GM23248 (cell line): ENCODE measurements around the gene DHX40.

Source experiments
- EZH2 ChIP-seq: fragments of 200-600 bp; sonication (generic); IDR thresholded peaks from 2 replicates; pipeline ENCODE4 v1.6.1; 2018; ENCODE audit warnings: antibody characterized with exemption, mild to moderate bottlenecking; ENCODE audit not compliant: insufficient read depth, poor library complexity, severe bottlenecking
- EZH2phosphoT487 ChIP-seq: fragments of 200-600 bp; sonication (generic); IDR thresholded peaks from 2 replicates; pipeline ENCODE4 v1.6.1; 2018; ENCODE audit warnings: antibody characterized with exemption, moderate library complexity, mild to moderate bottlenecking, low read depth; ENCODE audit not compliant: insufficient read depth

DNA sequence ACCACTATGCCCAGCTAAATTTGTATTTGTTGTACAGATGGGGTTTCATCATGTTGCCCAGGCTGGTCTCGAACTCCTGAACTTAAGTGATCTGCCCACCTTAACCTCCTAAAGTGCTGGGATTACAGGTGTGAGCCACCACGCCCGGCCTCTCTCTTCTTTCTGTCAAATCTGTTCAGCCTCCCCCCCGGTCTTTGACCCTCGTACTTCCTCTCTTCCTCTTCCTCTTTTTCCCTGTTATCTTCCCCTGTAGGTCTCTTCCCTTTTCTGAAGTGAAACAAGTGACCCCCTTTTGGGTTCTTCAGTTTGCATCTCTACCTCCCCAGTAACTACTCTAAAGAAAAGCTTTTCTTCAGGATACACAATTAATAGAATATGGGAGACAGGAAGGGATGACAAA is 31.7 kb upstream of the DHX40 start:
- TF ChIP-seq EZH2phosphoT487 (no peak), EZH2 (no peak)
